HepG2 (cell line): ENCODE measurements around the gene GMNN. TPM values are rescaled to one million over a fixed set of nuclear protein-coding genes. Genes with fewer than 3 reads are reported as not detected.
A peak's percentile ranks its signal among the peaks of the same experiment; 100 is the strongest.

ENCODE experiments used
- CAMTA2 ChIP-seq: sonication (generic); formaldehyde crosslinking; IDR thresholded peaks from 2 replicates; pipeline ENCODE4 v1.4.0; 2020; ENCODE audit warnings: mild to moderate bottlenecking, missing genetic modification reagents, borderline replicate concordance
- FOSL2 ChIP-seq: sonication (generic); formaldehyde crosslinking; IDR thresholded peaks from 2 replicates; pipeline ENCODE4 v1.4.0; 2020; ENCODE audit warnings: missing genetic modification reagents
- FOXA1 ChIP-seq, 2 experiments: fragments of 450-650 bp in 1 of 2; sonication (generic) in 1 of 2; formaldehyde crosslinking in 1 of 2; IDR thresholded peaks; 2 replicates each; pipeline versions ENCODE4 v1.4.0 to v1.6.1; 2016 to 2020; ENCODE audit warnings: missing genetic modification reagents in 1 of 2
- FOXA3 ChIP-seq: IDR thresholded peaks from 2 replicates; pipeline ENCODE4 v1.6.1; 2016; ENCODE audit warnings: missing genetic modification reagents, missing compliant biosample characterization
- GATAD2A ChIP-seq: IDR thresholded peaks from 2 replicates; pipeline ENCODE4 v1.6.1; 2016
- HMG20A ChIP-seq: IDR thresholded peaks from 2 replicates; pipeline ENCODE4 v1.6.1; 2016; ENCODE audit warnings: borderline replicate concordance
- HNF4G ChIP-seq, 2 experiments: sonication (generic) in 1 of 2; formaldehyde crosslinking in 1 of 2; IDR thresholded peaks; 2 replicates each; pipeline versions ENCODE4 v1.4.0 to v1.6.1; 2011 to 2020; ENCODE audit warnings: borderline replicate concordance in 2 of 2, low read depth in 2 of 2, mild to moderate bottlenecking in 2 of 2, low read length in 1 of 2, missing genetic modification reagents in 1 of 2, moderate library complexity in 1 of 2
- KDM6A ChIP-seq: IDR thresholded peaks from 2 replicates; pipeline ENCODE4 v1.6.1; 2016; ENCODE audit warnings: low read depth
- KLF9 ChIP-seq: IDR thresholded peaks from 2 replicates; pipeline ENCODE4 v1.6.1; 2016; ENCODE audit warnings: low read depth
- MBD4 ChIP-seq: IDR thresholded peaks from 2 replicates; pipeline ENCODE4 v1.6.1; 2012; ENCODE audit warnings: low read length, inconsistent platforms, borderline replicate concordance
- NONO ChIP-seq, 2 experiments: fragments of 450-650 bp in 1 of 2; sonication (generic) in 1 of 2; formaldehyde crosslinking in 1 of 2; IDR thresholded peaks in 1 of 2; conservative IDR thresholded peaks in 1 of 2; 2 replicates each; pipeline versions ENCODE4 v1.6.1 to v1.8.0; 2017 to 2022; ENCODE audit warnings: mild to moderate bottlenecking in 1 of 2, missing genetic modification reagents in 1 of 2, moderate library complexity in 1 of 2
- NR2F6 ChIP-seq, 2 experiments: IDR thresholded peaks; 2 replicates each; pipeline ENCODE4 v1.6.1; 2016; ENCODE audit warnings: antibody characterized with exemption in 1 of 2, mild to moderate bottlenecking in 1 of 2
- POGZ ChIP-seq: sonication (generic); formaldehyde crosslinking; IDR thresholded peaks from 2 replicates; pipeline ENCODE4 v1.4.0; 2020; ENCODE audit warnings: mild to moderate bottlenecking, missing genetic modification reagents
- SNRNP70 ChIP-seq: fragments of 200-400 bp; formaldehyde crosslinking; IDR thresholded peaks from 2 replicates; pipeline ENCODE4 v1.6.1; 2017; ENCODE audit warnings: mild to moderate bottlenecking, low read depth, low read length, moderate library complexity
- ZBTB7B ChIP-seq: sonication (generic); formaldehyde crosslinking; IDR thresholded peaks from 2 replicates; pipeline ENCODE4 v1.4.0; 2020; ENCODE audit warnings: missing genetic modification reagents
- ZFP36L1 ChIP-seq: sonication (generic); formaldehyde crosslinking; IDR thresholded peaks from 2 replicates; pipeline ENCODE4 v1.8.0; 2022; ENCODE audit warnings: mild to moderate bottlenecking, missing genetic modification reagents, moderate library complexity
- ZNF143 ChIP-seq: sonication (generic); formaldehyde crosslinking; IDR thresholded peaks from 2 replicates; pipeline ENCODE4 v1.4.0; 2020; ENCODE audit warnings: missing genetic modification reagents
- ZNF207 ChIP-seq: fragments of 450-650 bp; IDR thresholded peaks from 2 replicates; pipeline ENCODE4 v1.6.1; 2016; ENCODE audit warnings: antibody characterized with exemption, borderline replicate concordance
- ZNF260 ChIP-seq: sonication (generic); formaldehyde crosslinking; IDR thresholded peaks from 2 replicates; pipeline ENCODE4 v1.4.0; 2020; ENCODE audit warnings: missing genetic modification reagents, low read depth, mild to moderate bottlenecking, borderline replicate concordance
- ZNF34 ChIP-seq: sonication (generic); formaldehyde crosslinking; IDR thresholded peaks from 2 replicates; pipeline ENCODE4 v1.4.0; 2020; ENCODE audit warnings: mild to moderate bottlenecking, missing genetic modification reagents, borderline replicate concordance
- ZNF510 ChIP-seq: sonication (generic); formaldehyde crosslinking; IDR thresholded peaks from 2 replicates; pipeline ENCODE4 v1.4.0; 2020; ENCODE audit warnings: low read depth, mild to moderate bottlenecking, missing genetic modification reagents
- ZNF543 ChIP-seq: sonication (generic); formaldehyde crosslinking; IDR thresholded peaks from 2 replicates; pipeline ENCODE4 v1.4.0; 2020; ENCODE audit warnings: mild to moderate bottlenecking, missing genetic modification reagents
- ZNF615 ChIP-seq: sonication (generic); formaldehyde crosslinking; IDR thresholded peaks from 2 replicates; pipeline ENCODE4 v1.5.0; 2020; ENCODE audit warnings: mild to moderate bottlenecking, missing genetic modification reagents, borderline replicate concordance
- ZNF7 ChIP-seq: IDR thresholded peaks from 2 replicates; pipeline ENCODE4 v1.6.1; 2016; ENCODE audit warnings: missing biosample characterization, missing genetic modification reagents
- ZNF740 ChIP-seq: sonication (generic); formaldehyde crosslinking; IDR thresholded peaks from 2 replicates; pipeline ENCODE4 v1.4.0; 2020; ENCODE audit warnings: missing genetic modification reagents
- ZNF792 ChIP-seq: IDR thresholded peaks from 2 replicates; pipeline ENCODE4 v1.6.1; 2016
- polyA plus RNA-seq, 8 experiments: library from polyadenylated mRNA; depleted of rRNA in 3 of 8; stranded (reverse) in 7 of 8; unstranded in 1 of 8; fragments of >200 nt; fragmentation: Illumina TruSeq in 4 of 8; extraction: Trizol in 4 of 8; gene quantifications; 2 replicates each; pipeline versions ENCODE4 v1.2.1 to v1.2.3, GENCODE V29; 2011 to 2016; ENCODE audit warnings: low read depth in 4 of 8, missing spikeins in 1 of 8, mixed read lengths in 1 of 8; ENCODE audit not compliant: insufficient read depth in 1 of 8
- total RNA-seq, 5 experiments: library from RNA; depleted of rRNA; stranded (reverse); fragments of >200 nt; fragmentation: Illumina TruSeq; extraction: Trizol; gene quantifications; 2 replicates each; pipeline ENCODE4 v1.2.3, GENCODE V29; 2016; ENCODE audit warnings: low read depth in 1 of 5
- TF ChIP-seq, protein P1 (sequence below): sonication (generic); formaldehyde crosslinking; conservative IDR thresholded peaks from 2 replicates; pipeline ENCODE4 v1.4.0; 2020; ENCODE audit warnings: mild to moderate bottlenecking, missing genetic modification reagents, moderate library complexity
- TF ChIP-seq, protein P2 (sequence below): sonication (generic); formaldehyde crosslinking; IDR thresholded peaks from 2 replicates; pipeline ENCODE4 v1.4.0; 2020; ENCODE audit warnings: mild to moderate bottlenecking, missing genetic modification reagents

GMNN gene
- total and polyA plus RNA-seq, 2 of the 13 experiments (the other 11 are each of a cell fraction or from before 2014, with no cell fraction given) = 61.8 to 154 TPM

GRCh38 chr6:24824142-24824938 is 49.6 kb downstream of the GMNN start (continued):
- no peak for TF ChIP-seq ZNF207
- no peak for TF ChIP-seq KLF9 (CRISPR knock-in tag)
- no peak for TF ChIP-seq ZNF792 (CRISPR knock-in tag)
- no peak for TF ChIP-seq ZNF34 (CRISPR knock-in tag)
- TF ChIP-seq HMG20A = peak; percentile 51; the same call in 1 of the 2 replicates
- peak; percentile 69; the same call in 1 of the 2 replicates for TF ChIP-seq POGZ (CRISPR knock-in tag)
- TF ChIP-seq KDM6A (CRISPR knock-in tag) = no peak
- TF ChIP-seq, protein P1, sequence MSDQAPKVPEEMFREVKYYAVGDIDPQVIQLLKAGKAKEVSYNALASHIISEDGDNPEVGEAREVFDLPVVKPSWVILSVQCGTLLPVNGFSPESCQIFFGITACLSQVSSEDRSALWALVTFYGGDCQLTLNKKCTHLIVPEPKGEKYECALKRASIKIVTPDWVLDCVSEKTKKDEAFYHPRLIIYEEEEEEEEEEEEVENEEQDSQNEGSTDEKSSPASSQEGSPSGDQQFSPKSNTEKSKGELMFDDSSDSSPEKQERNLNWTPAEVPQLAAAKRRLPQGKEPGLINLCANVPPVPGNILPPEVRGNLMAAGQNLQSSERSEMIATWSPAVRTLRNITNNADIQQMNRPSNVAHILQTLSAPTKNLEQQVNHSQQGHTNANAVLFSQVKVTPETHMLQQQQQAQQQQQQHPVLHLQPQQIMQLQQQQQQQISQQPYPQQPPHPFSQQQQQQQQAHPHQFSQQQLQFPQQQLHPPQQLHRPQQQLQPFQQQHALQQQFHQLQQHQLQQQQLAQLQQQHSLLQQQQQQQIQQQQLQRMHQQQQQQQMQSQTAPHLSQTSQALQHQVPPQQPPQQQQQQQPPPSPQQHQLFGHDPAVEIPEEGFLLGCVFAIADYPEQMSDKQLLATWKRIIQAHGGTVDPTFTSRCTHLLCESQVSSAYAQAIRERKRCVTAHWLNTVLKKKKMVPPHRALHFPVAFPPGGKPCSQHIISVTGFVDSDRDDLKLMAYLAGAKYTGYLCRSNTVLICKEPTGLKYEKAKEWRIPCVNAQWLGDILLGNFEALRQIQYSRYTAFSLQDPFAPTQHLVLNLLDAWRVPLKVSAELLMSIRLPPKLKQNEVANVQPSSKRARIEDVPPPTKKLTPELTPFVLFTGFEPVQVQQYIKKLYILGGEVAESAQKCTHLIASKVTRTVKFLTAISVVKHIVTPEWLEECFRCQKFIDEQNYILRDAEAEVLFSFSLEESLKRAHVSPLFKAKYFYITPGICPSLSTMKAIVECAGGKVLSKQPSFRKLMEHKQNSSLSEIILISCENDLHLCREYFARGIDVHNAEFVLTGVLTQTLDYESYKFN = peak; percentile 65
- TF ChIP-seq NONO (IDR thresholded peaks at IDR 0.05) = no peak
- TF ChIP-seq NONO (CRISPR knock-in tag; conservative IDR thresholded peaks at IDR 0.05) = no peak
- no peak for TF ChIP-seq ZNF260 (CRISPR knock-in tag)
- peak; percentile 38; the same call in 1 of the 2 replicates for TF ChIP-seq HNF4G (IDR thresholded peaks at IDR 0.05; ENCODE audit: borderline replicate concordance, low read depth, low read length)
- TF ChIP-seq HNF4G (CRISPR knock-in tag; IDR thresholded peaks at IDR 0.05; ENCODE audit: borderline replicate concordance, low read depth) = no peak
- peak; percentile 68 for TF ChIP-seq FOXA3 (CRISPR knock-in tag)
- no peak for TF ChIP-seq MBD4
- TF ChIP-seq ZNF510 (CRISPR knock-in tag) = no peak
- no peak for TF ChIP-seq ZNF543 (CRISPR knock-in tag)
- no peak for TF ChIP-seq ZFP36L1 (CRISPR knock-in tag)
- peak; percentile 69 for TF ChIP-seq GATAD2A (CRISPR knock-in tag)
- 0 out of 2 replicates have a peak, but pooled peaks have one; percentile 25 for TF ChIP-seq NR2F6 (IDR thresholded peaks at IDR 0.05)
- no peak for TF ChIP-seq NR2F6 (CRISPR knock-in tag; IDR thresholded peaks at IDR 0.05)
- TF ChIP-seq, protein P2, sequence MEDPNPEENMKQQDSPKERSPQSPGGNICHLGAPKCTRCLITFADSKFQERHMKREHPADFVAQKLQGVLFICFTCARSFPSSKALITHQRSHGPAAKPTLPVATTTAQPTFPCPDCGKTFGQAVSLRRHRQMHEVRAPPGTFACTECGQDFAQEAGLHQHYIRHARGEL (CRISPR knock-in tag) = no peak
- TF ChIP-seq ZNF7 (CRISPR knock-in tag) = peak; percentile 56; the same call in 1 of the 2 replicates
- no peak for TF ChIP-seq ZNF615
- no peak for TF ChIP-seq FOXA1 (IDR thresholded peaks at IDR 0.05)
- TF ChIP-seq FOXA1 (CRISPR knock-in tag; IDR thresholded peaks at IDR 0.05) = peak; percentile 68
- no peak for TF ChIP-seq ZNF143 (CRISPR knock-in tag)
- TF ChIP-seq CAMTA2 (CRISPR knock-in tag) = no peak
- TF ChIP-seq FOSL2 (CRISPR knock-in tag) = no peak
- TF ChIP-seq ZNF740 = no peak
- TF ChIP-seq SNRNP70 = no peak
- TF ChIP-seq ZBTB7B = no peak
